Calu3 (cell line): Measurements from ENCODE around the gene ARFGAP2. TPM values are rescaled to one million over a fixed set of nuclear protein-coding genes. Genes with fewer than 3 reads are reported as not detected.
A peak's percentile ranks its signal among the peaks of the same experiment; 100 is the strongest.

Source experiments
- BruUV-seq: library from RNA; stranded (reverse); fragments of 400-500 nt; replicated peaks from 2 replicates; lab custom pipeline; 2021; lab: Mats Ljungman, UMichigan
- CTCF ChIA-PET: fragments of 300-600 bp; sonication (Branson Sonifier 250); formaldehyde crosslinking; loops from one replicate; lab custom pipeline; 2022; ENCODE audit warnings: antibody characterized with exemption; lab: Charles Lee
- DNase-seq: peaks from one replicate; pipeline ENCODE4 v3.0.0; 2022
- H3K27ac Mint-ChIP-seq: one replicate; pipeline ENCODE4 v1.8.0; 2022; ENCODE audit warnings: mixed read lengths; ENCODE audit not compliant: unreplicated experiment
- H3K27me3 Mint-ChIP-seq: one replicate; pipeline ENCODE4 v1.8.0; 2022; ENCODE audit warnings: mixed read lengths; ENCODE audit not compliant: unreplicated experiment
- H3K36me3 Mint-ChIP-seq: one replicate; pipeline ENCODE4 v1.8.0; 2022; ENCODE audit warnings: mild to moderate bottlenecking, moderate library complexity, mixed read lengths; ENCODE audit not compliant: insufficient read depth, unreplicated experiment
- H3K4me1 Mint-ChIP-seq: one replicate; pipeline ENCODE4 v1.8.0; 2022; ENCODE audit warnings: mild to moderate bottlenecking, low read depth, mixed read lengths; ENCODE audit not compliant: unreplicated experiment
- H3K4me3 Mint-ChIP-seq: one replicate; pipeline ENCODE4 v1.8.0; 2022; ENCODE audit warnings: mild to moderate bottlenecking, low read depth, moderate library complexity, mixed read lengths; ENCODE audit not compliant: unreplicated experiment
- H3K9me3 Mint-ChIP-seq: one replicate; pipeline ENCODE4 v1.8.0; 2022; ENCODE audit warnings: low read depth, mixed read lengths; ENCODE audit not compliant: unreplicated experiment
- intact Hi-C: fragments of 100-400 bp; cut with micrococcal nuclease; formaldehyde crosslinking; loops from one replicate; pipeline ENCODE4 v1.10.0; 2022; ENCODE audit not compliant: unreplicated experiment
- total RNA-seq: library from RNA; stranded (reverse); gene quantifications from 2 replicates; pipeline ENCODE4 v1.2.3, GENCODE V29; 2022
- TF ChIP-seq, protein P1 (sequence below): fragments of 200-600 bp; IDR thresholded peaks from one replicate; pipeline ENCODE4 v1.8.0; 2022; ENCODE audit warnings: antibody characterized with exemption; ENCODE audit not compliant: unreplicated experiment

Gene ARFGAP2
- total RNA-seq, 1 experiment from 2014 or later = 108 TPM

DNA sequence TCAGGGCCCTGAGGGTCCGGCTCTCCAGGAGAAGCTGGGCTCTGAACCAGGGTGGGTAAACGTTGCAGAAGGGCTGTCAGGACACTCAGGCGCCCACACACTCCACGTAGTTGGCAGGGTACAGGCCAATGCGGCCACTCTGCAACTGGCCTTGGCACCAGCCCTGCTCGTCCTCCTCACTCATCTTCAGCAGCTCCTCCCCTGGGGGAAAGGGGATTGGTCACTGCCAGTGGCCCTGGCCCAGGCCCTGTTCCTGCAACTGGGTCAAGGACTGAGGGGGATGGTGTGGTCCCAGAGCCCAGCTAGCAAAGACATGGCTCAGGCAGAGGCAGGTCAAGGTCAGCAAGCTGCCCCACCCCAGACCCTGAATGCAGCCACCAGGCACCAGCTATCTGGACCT lies 1.2 kb upstream of the ARFGAP2 start:
- H3K4me1 Mint-ChIP-seq = peaks cover 23% of the 10 kb centered on the region

DNA sequence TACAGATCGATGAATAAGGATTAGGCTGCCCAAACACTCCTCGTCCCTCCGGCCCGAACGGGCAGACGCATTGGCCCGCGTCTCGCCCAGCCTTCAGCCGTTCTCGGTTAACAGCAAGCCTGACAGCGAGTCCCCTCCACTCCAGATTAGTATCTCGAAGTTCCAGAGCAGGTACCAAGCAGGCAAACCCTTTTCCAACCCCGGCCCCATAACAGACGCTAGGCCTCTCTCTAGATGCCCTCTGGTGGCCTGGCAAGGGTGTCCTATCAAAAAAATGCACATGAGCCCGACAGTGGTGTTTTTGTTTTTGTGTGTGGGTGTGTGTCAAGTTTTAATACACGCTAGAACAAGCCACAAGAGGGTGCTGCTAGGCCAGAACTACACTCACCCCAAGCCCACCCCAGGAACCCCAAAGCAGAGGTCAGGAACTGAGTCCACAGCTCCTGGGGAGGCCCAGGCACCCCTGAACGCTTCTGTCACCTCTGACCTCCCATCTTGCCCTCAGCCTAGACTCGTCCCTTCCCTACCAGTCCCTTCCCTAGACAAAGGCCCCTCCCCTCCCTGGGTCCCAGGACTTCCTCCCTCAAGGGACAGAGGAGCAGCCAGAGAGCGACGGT lies 658 bp upstream of the ARFGAP2 start:
- peak overlapping the region; percentile 98 for H3K4me3 Mint-ChIP-seq
- TF ChIP-seq, protein P1, sequence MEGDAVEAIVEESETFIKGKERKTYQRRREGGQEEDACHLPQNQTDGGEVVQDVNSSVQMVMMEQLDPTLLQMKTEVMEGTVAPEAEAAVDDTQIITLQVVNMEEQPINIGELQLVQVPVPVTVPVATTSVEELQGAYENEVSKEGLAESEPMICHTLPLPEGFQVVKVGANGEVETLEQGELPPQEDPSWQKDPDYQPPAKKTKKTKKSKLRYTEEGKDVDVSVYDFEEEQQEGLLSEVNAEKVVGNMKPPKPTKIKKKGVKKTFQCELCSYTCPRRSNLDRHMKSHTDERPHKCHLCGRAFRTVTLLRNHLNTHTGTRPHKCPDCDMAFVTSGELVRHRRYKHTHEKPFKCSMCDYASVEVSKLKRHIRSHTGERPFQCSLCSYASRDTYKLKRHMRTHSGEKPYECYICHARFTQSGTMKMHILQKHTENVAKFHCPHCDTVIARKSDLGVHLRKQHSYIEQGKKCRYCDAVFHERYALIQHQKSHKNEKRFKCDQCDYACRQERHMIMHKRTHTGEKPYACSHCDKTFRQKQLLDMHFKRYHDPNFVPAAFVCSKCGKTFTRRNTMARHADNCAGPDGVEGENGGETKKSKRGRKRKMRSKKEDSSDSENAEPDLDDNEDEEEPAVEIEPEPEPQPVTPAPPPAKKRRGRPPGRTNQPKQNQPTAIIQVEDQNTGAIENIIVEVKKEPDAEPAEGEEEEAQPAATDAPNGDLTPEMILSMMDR = peak; percentile 89
- DNase-seq = peak; percentile 74
- H3K27ac Mint-ChIP-seq = peak overlapping the region; percentile 99
- H3K9me3 Mint-ChIP-seq = no peaks in the 10 kb centered on the region
- peaks cover 62% of the 10 kb centered on the region for H3K36me3 Mint-ChIP-seq
- intact Hi-C loops = loop anchor here (2.0 to 5.0 kb wide), 3 partner anchors 35 to 180 kb away; partner anchors contain the start of gene DDB2
- H3K4me1 Mint-ChIP-seq = peaks cover 23% of the 10 kb centered on the region
- BruUV-seq = no TSS peak
- H3K27me3 Mint-ChIP-seq = no peaks in the 10 kb centered on the region
- CTCF ChIA-PET = interaction anchor here (0.6 to 3.8 kb wide), 4 partner anchors 10 to 81 kb away, joined by 3 to 22 read pairs (median 4); partner anchors contain the start of gene NR1H3

More for the DNA sequence above, 1.2 kb upstream of the ARFGAP2 start:
- H3K27ac Mint-ChIP-seq = peak overlapping the region; percentile 99
- no peaks in the 10 kb centered on the region for H3K27me3 Mint-ChIP-seq
- H3K36me3 Mint-ChIP-seq = peaks cover 57% of the 10 kb centered on the region
- CTCF ChIA-PET = interaction anchor here (0.6 to 3.8 kb wide), 5 partner anchors 9 to 81 kb away, joined by 3 to 22 read pairs (median 3); partner anchors contain the start of gene NR1H3
- no peak for DNase-seq
- TF ChIP-seq, protein P1 = no peak
- no TSS peak for BruUV-seq
- peak overlapping the region; percentile 98 for H3K4me3 Mint-ChIP-seq
- no peaks in the 10 kb centered on the region for H3K9me3 Mint-ChIP-seq
- intact Hi-C loops = loop anchor here (2.0 to 5.0 kb wide), 3 partner anchors 34 to 179 kb away; partner anchors contain the start of gene DDB2

DNA sequence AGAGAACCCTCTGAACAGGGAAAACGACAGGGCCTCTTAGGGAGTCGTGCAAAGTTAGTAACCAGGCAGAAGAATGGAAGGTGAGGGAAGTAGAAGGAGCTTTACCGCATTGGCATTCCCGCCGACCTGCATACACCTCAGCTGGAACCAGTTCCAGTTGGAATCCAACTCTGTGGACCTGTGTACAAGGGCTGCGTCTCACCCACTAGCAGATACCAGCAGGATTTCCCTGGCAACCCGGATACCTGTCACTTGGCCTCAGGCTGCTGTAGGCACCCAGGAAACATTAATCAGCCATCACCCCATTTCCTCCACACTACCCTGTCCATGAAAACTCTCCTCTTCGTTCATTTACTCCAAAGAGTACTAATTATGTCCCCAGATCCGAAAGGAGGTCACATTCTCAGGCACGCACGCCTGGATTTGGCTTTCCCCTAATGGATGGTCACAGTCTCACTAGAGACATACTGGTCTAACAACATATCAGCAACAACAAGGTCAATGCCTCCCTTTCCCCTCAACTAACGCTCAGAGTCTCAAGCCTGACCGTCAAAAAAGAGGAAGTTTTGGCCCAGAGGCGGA lies 842 bp downstream of the ARFGAP2 start:
- peaks cover 23% of the 10 kb centered on the region for H3K4me1 Mint-ChIP-seq
- H3K4me3 Mint-ChIP-seq = peak overlapping the region; percentile 98
- H3K27me3 Mint-ChIP-seq = no peaks in the 10 kb centered on the region
- CTCF ChIA-PET = interaction anchor here (0.6 to 3.8 kb wide), 3 partner anchors 83 to 795 kb away, joined by 3 to 22 read pairs (median 5); partner anchors contain the start of gene NR1H3
- BruUV-seq = no TSS peak
- intact Hi-C loops = loop anchor here (2.0 to 5.0 kb wide), 3 partner anchors 36 to 181 kb away; partner anchors contain the start of gene DDB2
- TF ChIP-seq, protein P1 = no peak
- H3K9me3 Mint-ChIP-seq = no peaks in the 10 kb centered on the region
- peak overlapping the region; percentile 99 for H3K27ac Mint-ChIP-seq
- no peak for DNase-seq
- peaks cover 71% of the 10 kb centered on the region for H3K36me3 Mint-ChIP-seq

DNA sequence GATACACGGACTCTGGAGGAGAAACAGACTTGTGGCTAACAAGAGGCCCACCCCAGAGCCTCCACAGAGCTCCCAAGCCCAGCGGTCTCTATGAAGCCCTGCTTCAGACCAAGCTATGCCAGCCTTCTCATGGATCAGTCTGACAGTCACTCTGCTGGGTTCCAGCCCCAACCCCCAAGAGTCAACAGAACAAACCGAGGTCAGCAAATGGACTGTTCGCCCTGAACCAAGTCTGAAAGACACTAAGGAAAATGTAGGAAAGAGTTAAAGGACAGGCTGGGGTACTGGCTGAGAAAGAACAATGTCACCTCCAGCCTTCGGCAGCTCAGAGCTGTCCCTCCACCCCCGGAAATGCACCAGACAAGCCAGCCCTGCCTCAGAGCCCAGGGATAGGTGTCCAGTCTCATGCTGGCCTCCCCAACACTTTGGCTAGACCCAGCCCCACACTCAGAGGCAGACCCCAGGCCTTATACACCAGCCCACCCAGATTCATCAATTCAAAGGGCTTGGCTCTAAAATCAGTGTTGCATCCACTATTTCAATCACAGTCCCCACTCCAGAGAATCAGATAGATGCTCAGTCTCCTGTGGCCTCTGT lies 3.8 kb downstream of the ARFGAP2 start:
- peaks cover 72% of the 10 kb centered on the region for H3K36me3 Mint-ChIP-seq
- H3K4me1 Mint-ChIP-seq = peaks cover 22% of the 10 kb centered on the region
- no peaks in the 10 kb centered on the region for H3K27me3 Mint-ChIP-seq
- H3K9me3 Mint-ChIP-seq = no peaks in the 10 kb centered on the region
- no TSS peak for BruUV-seq
- intact Hi-C loops = no loop called here
- DNase-seq = no peak
- TF ChIP-seq, protein P1 = no peak
- H3K27ac Mint-ChIP-seq = no peak overlapping the region
- no peak overlapping the region for H3K4me3 Mint-ChIP-seq
- CTCF ChIA-PET = interaction anchor here (0.6 kb wide), 1 partner anchor 291 kb away, joined by 3 read pairs; no protein-coding TSS in a partner anchor
